HCT116 (cell line): ENCODE results near the gene SCN4A. TPM values are rescaled to one million over a fixed set of nuclear protein-coding genes. Genes with fewer than 3 reads are reported as not detected.

Source experiments
- ATAC-seq: fragments of 200-7000 bp; cut with Tn5 transposase; 2 replicates; pipeline ENCODE4 v1.9.1; 2020; ENCODE audit warnings: mild to moderate bottlenecking, moderate library complexity
- BruUV-seq: library from RNA; stranded (reverse); fragments of 400-500 nt; replicated peaks from 2 replicates; lab custom pipeline; 2021; lab: Mats Ljungman, UMichigan
- CTCF ChIA-PET: fragments of 300-600 bp; sonication (Branson Sonifier 250); formaldehyde crosslinking; loops from one replicate; lab custom pipeline; 2021; ENCODE audit warnings: antibody characterized with exemption; lab: Charles Lee
- POLR2A ChIA-PET: fragments of 300-600, 350-600 bp; sonication (Branson Sonifier 250); formaldehyde crosslinking; loops from one replicate; lab custom pipeline; 2021; ENCODE audit warnings: antibody characterized with exemption; lab: Charles Lee
- RAD21 ChIA-PET, 2 experiments: fragments of 300-600 bp; sonication (Branson Sonifier 250); formaldehyde crosslinking; loops; one replicate each; lab custom pipeline; 2023; ENCODE audit warnings: low total read pairs in 2 of 2; ENCODE audit not compliant: uncharacterized antibody in 2 of 2, unreplicated experiment in 2 of 2, low non-redundant PET in 1 of 2; lab: Charles Lee
- DNase-seq: peaks from one replicate; pipeline ENCODE4 v3.0.0-alpha.2; 2010; ENCODE audit warnings: low read depth, low spot score
- H2AFZ ChIP-seq: fragments of 200-600 bp; shearing (Covaris generic), sonication (generic); 2 replicates; pipeline ENCODE4 v1.6.1; 2017; ENCODE audit warnings: low read depth, mixed run types, mixed read lengths, antibody characterized with exemption, low read length; ENCODE audit not compliant: poor library complexity, severe bottlenecking
- H3K27ac ChIP-seq: 2 replicates; pipeline ENCODE4 v1.5.1; 2012; ENCODE audit warnings: low read depth, low read length
- H3K27me3 ChIP-seq: fragments of 200-600 bp; sonication (generic); 2 replicates; pipeline ENCODE4 v1.6.1; 2016; ENCODE audit warnings: mixed run types, low read length, mixed read lengths; ENCODE audit not compliant: insufficient read depth
- H3K36me3 ChIP-seq, 2 experiments: fragments of 200-500 bp in 1 of 2; fragments of 200-600 bp in 1 of 2; sonication (Bioruptor generic) in 1 of 2; sonication (generic) in 1 of 2; 2 replicates each; pipeline versions ENCODE4 v1.5.1 to v1.6.1; 2014 to 2016; ENCODE audit warnings: low read length in 2 of 2, inconsistent platforms in 1 of 2, mixed read lengths in 1 of 2, mixed run types in 1 of 2; ENCODE audit not compliant: insufficient read depth in 2 of 2, control insufficient read depth in 1 of 2
- H3K4me1 ChIP-seq, 2 experiments: fragments of 200-600 bp in 1 of 2; sonication (generic) in 1 of 2; 2 replicates each; pipeline versions ENCODE4 v1.5.1 to v1.6.1; 2012 to 2017; ENCODE audit warnings: low read length in 2 of 2, inconsistent platforms in 1 of 2, mild to moderate bottlenecking in 1 of 2, mixed read lengths in 1 of 2, mixed run types in 1 of 2, moderate library complexity in 1 of 2; ENCODE audit not compliant: insufficient read depth in 2 of 2, control insufficient read depth in 1 of 2
- H3K4me2 ChIP-seq: fragments of 200-600 bp; sonication (generic); 2 replicates; pipeline ENCODE4 v1.6.1; 2017; ENCODE audit warnings: mixed run types, low read length, mixed read lengths
- H3K4me3 ChIP-seq, 2 experiments: fragments of 200-600 bp in 1 of 2; sonication (generic) in 1 of 2; replicated peaks in 1 of 2; 2 replicates each; pipeline ENCODE4 v1.5.1; 2011 to 2016; ENCODE audit warnings: low read length in 2 of 2, control low read depth in 1 of 2, low read depth in 1 of 2, mild to moderate bottlenecking in 1 of 2, mixed read lengths in 1 of 2, mixed run types in 1 of 2
- H3K79me2 ChIP-seq: fragments of 200-600 bp; sonication (generic); 2 replicates; pipeline ENCODE4 v1.6.1; 2017; ENCODE audit warnings: mild to moderate bottlenecking, mixed run types, low read length, moderate library complexity, mixed read lengths; ENCODE audit not compliant: insufficient read depth
- H3K9ac ChIP-seq: fragments of 200-600 bp; sonication (generic); 2 replicates; pipeline ENCODE4 v1.6.1; 2016; ENCODE audit warnings: low read length, mixed read lengths
- H3K9me2 ChIP-seq: fragments of 200-600 bp; sonication (generic), shearing (Covaris generic); 2 replicates; pipeline ENCODE4 v1.6.1; 2017; ENCODE audit warnings: mixed run types, mild to moderate bottlenecking, moderate library complexity; ENCODE audit not compliant: insufficient read depth
- H3K9me3 ChIP-seq, 2 experiments: fragments of 200-500 bp in 1 of 2; fragments of 200-600 bp in 1 of 2; sonication (Bioruptor generic) in 1 of 2; sonication (generic) in 1 of 2; 2 replicates each; pipeline ENCODE4 v1.6.1; 2014 to 2017; ENCODE audit warnings: low read length in 2 of 2, mixed read lengths in 2 of 2, inconsistent platforms in 1 of 2, low read depth in 1 of 2, mild to moderate bottlenecking in 1 of 2, mixed run types in 1 of 2, moderate library complexity in 1 of 2; ENCODE audit not compliant: control insufficient read depth in 1 of 2, insufficient read depth in 1 of 2
- H4K20me1 ChIP-seq: fragments of 200-600 bp; sonication (generic), shearing (Covaris generic); 2 replicates; pipeline ENCODE4 v1.6.1; 2017; ENCODE audit warnings: mixed run types, mild to moderate bottlenecking, moderate library complexity; ENCODE audit not compliant: insufficient read depth
- CBX3 ChIP-seq: IDR thresholded peaks from 2 replicates; pipeline ENCODE4 v1.6.1; 2012; ENCODE audit warnings: low read depth
- CTCF ChIP-seq, 3 experiments: fragments of 200-600 bp in 1 of 3; sonication (generic) in 1 of 3; IDR thresholded peaks in 2 of 3; conservative IDR thresholded peaks in 1 of 3; 2 replicates each; pipeline ENCODE4 v1.5.1; 2012 to 2017; ENCODE audit warnings: low read depth in 2 of 3, low read length in 2 of 3, antibody characterized with exemption in 1 of 3, borderline replicate concordance in 1 of 3, control low read depth in 1 of 3, mild to moderate bottlenecking in 1 of 3, mixed read lengths in 1 of 3, mixed run types in 1 of 3, moderate library complexity in 1 of 3; ENCODE audit not compliant: insufficient read depth in 1 of 3
- EGR1 ChIP-seq: IDR thresholded peaks from 2 replicates; pipeline ENCODE4 v1.6.1; 2012; ENCODE audit warnings: low read depth
- EZH2 ChIP-seq: fragments of 200-600 bp; sonication (generic); IDR thresholded peaks from 2 replicates; pipeline ENCODE4 v1.6.1; 2017; ENCODE audit warnings: antibody characterized with exemption, mixed run types
- EZH2phosphoT487 ChIP-seq: fragments of 200-600 bp; IDR thresholded peaks from 2 replicates; pipeline ENCODE4 v1.6.1; 2018; ENCODE audit warnings: antibody characterized with exemption, borderline replicate concordance
- FOSL1 ChIP-seq: IDR thresholded peaks from 2 replicates; pipeline ENCODE4 v1.6.1; 2012; ENCODE audit warnings: low read depth
- MAX ChIP-seq: IDR thresholded peaks from 2 replicates; pipeline ENCODE4 v1.6.1; 2012
- POLR2A ChIP-seq: IDR thresholded peaks from 2 replicates; pipeline ENCODE4 v1.7.0; 2011; ENCODE audit warnings: borderline replicate concordance; ENCODE audit not compliant: insufficient read depth, insufficient read length; ENCODE audit errors: extremely low read depth
- POLR2AphosphoS5 ChIP-seq: IDR thresholded peaks from 2 replicates; pipeline ENCODE4 v1.6.1; 2011; ENCODE audit warnings: mild to moderate bottlenecking, low read depth, low read length, moderate library complexity
- RAD21 ChIP-seq: IDR thresholded peaks from 2 replicates; pipeline ENCODE4 v1.6.1; 2012; ENCODE audit warnings: low read depth, mild to moderate bottlenecking
- SIN3A ChIP-seq: IDR thresholded peaks from 2 replicates; pipeline ENCODE4 v1.6.1; 2012; ENCODE audit warnings: low read depth
- SP1 ChIP-seq: IDR thresholded peaks from 2 replicates; pipeline ENCODE4 v1.6.1; 2012; ENCODE audit warnings: low read depth
- SRF ChIP-seq: IDR thresholded peaks from 2 replicates; pipeline ENCODE4 v1.6.1; 2012; ENCODE audit warnings: low read depth
- TCF7L2 ChIP-seq: IDR thresholded peaks from 2 replicates; pipeline ENCODE4 v1.7.0; 2011; ENCODE audit warnings: borderline replicate concordance, inconsistent platforms; ENCODE audit not compliant: insufficient read depth, insufficient read length; ENCODE audit errors: extremely low read depth
- ZNF274 ChIP-seq: fragments of 200-500 bp; sonication (Bioruptor generic); IDR thresholded peaks from 2 replicates; pipeline ENCODE4 v1.6.1; 2014; ENCODE audit warnings: mild to moderate bottlenecking, low read depth, low read length, inconsistent platforms
- intact Hi-C: fragments of 100-400 bp; cut with micrococcal nuclease; formaldehyde crosslinking; loops from 2 replicates; pipeline ENCODE4 v1.10.0; 2022
- total RNA-seq: library from RNA; stranded (reverse); gene quantifications from one replicate; pipeline ENCODE4 v1.2.1, GENCODE V29; 2021; ENCODE audit not compliant: unreplicated experiment
- TF ChIP-seq, protein P1 (sequence below): IDR thresholded peaks from 2 replicates; pipeline ENCODE4 v1.6.1; 2012

The SCN4A gene
- total RNA-seq, 1 experiment from 2014 or later: 2.7 TPM

GRCh38 chr17:63945784-63946439 lies 26.8 kb downstream of the SCN4A start:
- no peaks in the 10 kb centered on the region for H3K27me3 ChIP-seq
- H3K4me1 ChIP-seq: peaks cover 0 to 7% of the 10 kb centered on the region in 2 experiments; a peak in 1 of 4 replicates
- H3K36me3 ChIP-seq: no peaks in the 10 kb centered on the region
- H2AFZ ChIP-seq: no peak overlapping the region
- no peak for DNase-seq
- H3K27ac ChIP-seq: no peak overlapping the region
- no peaks in the 10 kb centered on the region for H3K9me2 ChIP-seq
- no peak overlapping the region for H3K4me2 ChIP-seq
- ChIA-PET POLR2A (interaction anchor here (0.8 kb wide), 1 partner anchor 27 kb away, joined by 3 read pairs; no protein-coding TSS in a partner anchor), CTCF (interaction anchor here (0.6 to 2.9 kb wide), 31 partner anchors 8 to 188 kb away, joined by 3 to 69 read pairs (median 7); partner anchors contain the start of genes CD79B and GH1)
- H3K9ac ChIP-seq: no peak overlapping the region
- TF ChIP-seq, protein P1, sequence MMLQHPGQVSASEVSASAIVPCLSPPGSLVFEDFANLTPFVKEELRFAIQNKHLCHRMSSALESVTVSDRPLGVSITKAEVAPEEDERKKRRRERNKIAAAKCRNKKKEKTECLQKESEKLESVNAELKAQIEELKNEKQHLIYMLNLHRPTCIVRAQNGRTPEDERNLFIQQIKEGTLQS: no peak
- TF ChIP-seq RAD21: no peak
- no peak for TF ChIP-seq CBX3
- no peak for TF ChIP-seq SP1
- TF ChIP-seq EZH2: no peak
- TF ChIP-seq ZNF274: no peak
- no peak for TF ChIP-seq SIN3A
- no peak for TF ChIP-seq EZH2phosphoT487
- no peak for TF ChIP-seq CTCF (IDR thresholded peaks at IDR 0.05 in 2 of 3, conservative IDR thresholded peaks at IDR 0.05 in 1 of 3; ENCODE audit: borderline replicate concordance in 1 of 3, insufficient read depth in 1 of 3, low read depth in 2 of 3, low read length in 2 of 3)
- no peak for TF ChIP-seq EGR1
- TF ChIP-seq POLR2A: no peak
- TF ChIP-seq MAX: no peak
- no peak for TF ChIP-seq POLR2AphosphoS5
- TF ChIP-seq SRF: no peak
- TF ChIP-seq FOSL1: no peak
- TF ChIP-seq TCF7L2: no peak
- TF ChIP-seq, all 23 proteins: peak for 0
- Histone ChIP-seq H3K4me3 (no peak overlapping the region), H3K9me3 (no peaks in the 10 kb centered on the region), H3K79me2 (no peaks in the 10 kb centered on the region), H4K20me1 (no peaks in the 10 kb centered on the region)
- BruUV-seq: no TSS peak
- RAD21 ChIA-PET: interaction anchor here (1.0 to 2.2 kb wide), 5 partner anchors 26 to 187 kb away, joined by 3 to 20 read pairs (median 4); partner anchors contain the start of genes CSHL1 (in 1 of the 2) and GH1 (in 1 of the 2)
- no peak for ATAC-seq
- intact Hi-C loops: loop anchor here (1.0 kb wide), 1 partner anchor 27 kb away; no protein-coding TSS in a partner anchor
